ENCODE results near the gene ZGRF1.
"Not testable (repeated sequence)": the region's sequence is repeated elsewhere in the genome, so short reads cannot be mapped to it uniquely, and the experiment has no call there.

The ZGRF1 gene

GRCh38 chr4:112557676-112558411 lies 78.9 kb downstream of the ZGRF1 start:
- Histone ChIP-seq H3K4me3 (ENCODE audit: low read length) (no peak overlapping the region), H3K4me1 (ENCODE audit: control insufficient read depth, low read length) (peaks cover 16% of the 10 kb centered on the region), H3K27ac (ENCODE audit: low read depth, low read length) (no peak overlapping the region), H3K36me3 (ENCODE audit: control insufficient read depth, low read length) (peaks cover 44% of the 10 kb centered on the region), H3K4me2 (ENCODE audit: low read length) (no peak overlapping the region), H4K20me1 (ENCODE audit: control insufficient read depth, insufficient read depth, low read depth, low read length) (no peaks in the 10 kb centered on the region), H3F3A (ENCODE audit: control insufficient read depth, insufficient read depth) (no peaks in the 10 kb centered on the region), H3K9me2 (replicated peaks; ENCODE audit: control insufficient read depth, low read length) (no peaks in the 10 kb centered on the region), H3K79me2 (ENCODE audit: control insufficient read depth, low read length) (no peaks in the 10 kb centered on the region), H3K9me3 (ENCODE audit: control insufficient read depth, insufficient read depth, low read length) (no peaks in the 10 kb centered on the region), H3K27me3 (ENCODE audit: control insufficient read depth, low read length) (no peaks in the 10 kb centered on the region)
- TF ChIP-seq EZH2phosphoT487 (IDR thresholded peaks at IDR 0.05; ENCODE audit: borderline replicate concordance, low read length) (no peak), CTCF (IDR thresholded peaks at IDR 0.05; ENCODE audit: low read depth, low read length, poor library complexity, severe bottlenecking) (no peak)

- H3K4me3 ChIP-seq (ENCODE audit: low read length); H3K27ac ChIP-seq (ENCODE audit: low read depth, low read length); H3K79me2 ChIP-seq (ENCODE audit: control insufficient read depth, low read length); H3K9me3 ChIP-seq (ENCODE audit: control insufficient read depth, insufficient read depth, low read length); H3F3A ChIP-seq (ENCODE audit: control insufficient read depth, insufficient read depth); H3K4me1 ChIP-seq (ENCODE audit: control insufficient read depth, low read length); H4K20me1 ChIP-seq (ENCODE audit: control insufficient read depth, insufficient read depth, low read depth, low read length); H3K9me2 ChIP-seq (replicated peaks; ENCODE audit: control insufficient read depth, low read length); H3K27me3 ChIP-seq (ENCODE audit: control insufficient read depth, low read length); H3K4me2 ChIP-seq (ENCODE audit: low read length): not testable (repeated sequence)
- H3K36me3 ChIP-seq (ENCODE audit: control insufficient read depth, low read length), result peaks cover 19% of the 10 kb centered on the region
These were observed 82.4 kb downstream of the ZGRF1 start for GRCh38 chr4:112554271-112554670.

GRCh38 chr4:112552668-112553067 lies 84.0 kb downstream of the ZGRF1 start:
- Histone ChIP-seq H3F3A (ENCODE audit: control insufficient read depth, insufficient read depth) (no peaks in the 10 kb centered on the region), H3K27me3 (ENCODE audit: control insufficient read depth, low read length) (no peaks in the 10 kb centered on the region), H3K9me2 (replicated peaks; ENCODE audit: control insufficient read depth, low read length) (no peaks in the 10 kb centered on the region), H3K4me1 (ENCODE audit: control insufficient read depth, low read length) (no peaks in the 10 kb centered on the region), H3K27ac (ENCODE audit: low read depth, low read length) (no peak overlapping the region), H3K4me3 (ENCODE audit: low read length) (no peak overlapping the region), H4K20me1 (ENCODE audit: control insufficient read depth, insufficient read depth, low read depth, low read length) (no peaks in the 10 kb centered on the region), H3K36me3 (ENCODE audit: control insufficient read depth, low read length) (peaks cover 16% of the 10 kb centered on the region), H3K4me2 (ENCODE audit: low read length) (no peak overlapping the region), H3K9me3 (ENCODE audit: control insufficient read depth, insufficient read depth, low read length) (no peaks in the 10 kb centered on the region), H3K79me2 (ENCODE audit: control insufficient read depth, low read length) (no peaks in the 10 kb centered on the region)
- TF ChIP-seq EZH2phosphoT487 (IDR thresholded peaks at IDR 0.05; ENCODE audit: borderline replicate concordance, low read length) (no peak), CTCF (IDR thresholded peaks at IDR 0.05; ENCODE audit: low read depth, low read length, poor library complexity, severe bottlenecking) (no peak)

- Histone ChIP-seq H3K9me2 (replicated peaks; ENCODE audit: control insufficient read depth, low read length) (no peaks in the 10 kb centered on the region), H3K4me2 (ENCODE audit: low read length) (no peak overlapping the region), H3K79me2 (ENCODE audit: control insufficient read depth, low read length) (no peaks in the 10 kb centered on the region), H3K9me3 (ENCODE audit: control insufficient read depth, insufficient read depth, low read length) (no peaks in the 10 kb centered on the region), H3F3A (ENCODE audit: control insufficient read depth, insufficient read depth) (no peaks in the 10 kb centered on the region), H3K4me1 (ENCODE audit: control insufficient read depth, low read length) (no peaks in the 10 kb centered on the region), H3K4me3 (ENCODE audit: low read length) (no peak overlapping the region), H4K20me1 (ENCODE audit: control insufficient read depth, insufficient read depth, low read depth, low read length) (no peaks in the 10 kb centered on the region), H3K27ac (ENCODE audit: low read depth, low read length) (no peak overlapping the region), H3K36me3 (ENCODE audit: control insufficient read depth, low read length) (peaks cover 15% of the 10 kb centered on the region), H3K27me3 (ENCODE audit: control insufficient read depth, low read length) (no peaks in the 10 kb centered on the region)
- TF ChIP-seq CTCF (IDR thresholded peaks at IDR 0.05; ENCODE audit: low read depth, low read length, poor library complexity, severe bottlenecking) (no peak), EZH2phosphoT487 (IDR thresholded peaks at IDR 0.05; ENCODE audit: borderline replicate concordance, low read length) (no peak)
These were observed 86.0 kb downstream of the ZGRF1 start for GRCh38 chr4:112550728-112551127.
